ENCODE measurements around the gene EPS8L3.
"Not testable (repeated sequence)": the region's sequence is repeated elsewhere in the genome, so short reads cannot be mapped to it uniquely, and the experiment has no call there.

EPS8L3 gene

GRCh38 chr1:109750241-109750882, 13.4 kb downstream of the EPS8L3 start:
- Histone ChIP-seq H3K4me3 (ENCODE audit: low read depth, low read length) (no peak overlapping the region), H3K9me3 (no peaks in the 10 kb centered on the region; the same call in 1 of the 2 replicates), H3K36me3 (no peaks in the 10 kb centered on the region), H3K27me3 (no peaks in the 10 kb centered on the region; the same call in 1 of the 2 replicates), H3K4me1 (no peaks in the 10 kb centered on the region)
- DNase-seq: no peak
- no peak for TF ChIP-seq CTCF (IDR thresholded peaks at IDR 0.05; ENCODE audit: low read depth, low read length)

GRCh38 chr1:109749221-109749620, 14.5 kb downstream of the EPS8L3 start:
- no peaks in the 10 kb centered on the region; the same call in 1 of the 2 replicates for H3K9me3 ChIP-seq
- H3K27me3 ChIP-seq: no peaks in the 10 kb centered on the region; the same call in 1 of the 2 replicates
- DNase-seq: no peak
- H3K4me3 ChIP-seq (ENCODE audit: low read depth, low read length): no peak overlapping the region
- H3K36me3 ChIP-seq: no peaks in the 10 kb centered on the region
- H3K4me1 ChIP-seq: no peaks in the 10 kb centered on the region
- no peak for TF ChIP-seq CTCF (IDR thresholded peaks at IDR 0.05; ENCODE audit: low read depth, low read length)

GRCh38 chr1:109748311-109748710, 15.4 kb downstream of the EPS8L3 start:
- H3K27me3 ChIP-seq; H3K9me3 ChIP-seq; H3K4me1 ChIP-seq; H3K4me3 ChIP-seq (ENCODE audit: low read depth, low read length); DNase-seq; H3K36me3 ChIP-seq: not testable (repeated sequence)

- peak within 1 kb of the TSS; percentile 65 for H3K4me3 ChIP-seq (ENCODE audit: low read depth, low read length)
- DNase-seq: no peak
- TF ChIP-seq CTCF (IDR thresholded peaks at IDR 0.05; ENCODE audit: low read depth, low read length): no peak
- no peaks in the 10 kb centered on the region for H3K9me3 ChIP-seq
- H3K36me3 ChIP-seq: peaks cover 7% of the 10 kb centered on the region; the same call in 1 of the 2 replicates
- H3K27me3 ChIP-seq: no peaks in the 10 kb centered on the region
- no peaks in the 10 kb centered on the region for H3K4me1 ChIP-seq
These were observed 22.9 kb downstream of the EPS8L3 start, which contains the start of gene GSTM3 for GRCh38 chr1:109740615-109741373. Gene GSTM3 (minus strand): TSS chr1:109741038. CDS start chr1:109740287, 751 bp downstream.

GRCh38 chr1:109739738-109740614, 23.7 kb downstream of the EPS8L3 start:
- H3K4me3 ChIP-seq (ENCODE audit: low read depth, low read length): peak overlapping the region; percentile 65
- DNase-seq: peak; percentile 84

More at GRCh38 chr1:109739738-109740614, 23.7 kb downstream of the EPS8L3 start:
- Histone ChIP-seq H3K36me3 (peaks cover 7% of the 10 kb centered on the region; the same call in 1 of the 2 replicates), H3K27me3 (no peaks in the 10 kb centered on the region), H3K9me3 (no peaks in the 10 kb centered on the region), H3K4me1 (no peaks in the 10 kb centered on the region)
- TF ChIP-seq CTCF (IDR thresholded peaks at IDR 0.05; ENCODE audit: low read depth, low read length): no peak
